NCI-H748 (cell line): ENCODE data around the gene EFCAB6.

Experiments used
- DNase-seq: peaks from one replicate; lab custom pipeline; 2025; ENCODE audit not compliant: unreplicated experiment; lab: John Stamatoyannopoulos, UW

The EFCAB6 gene

GRCh38 chr22:43812149-43812842 lies at the start of gene EFCAB6:
Gene EFCAB6 (minus strand): TSS chr22:43812305. CDS start chr22:43782318, 29,987 bp downstream.
- DNase-seq, result peak; percentile 97

GRCh38 chr22:43861529-43861928 lies 49.4 kb upstream of the EFCAB6 start:
- DNase-seq, result peak; percentile 65

GRCh38 chr22:43860831-43861230 lies 48.7 kb upstream of the EFCAB6 start:
- DNase-seq, result no peak

- no peak for DNase-seq
Measured at GRCh38 chr22:43860126-43860525, 48.0 kb upstream of the EFCAB6 start.

- no peak for DNase-seq
Measured at GRCh38 chr22:43859621-43860020, 47.5 kb upstream of the EFCAB6 start.

- no peak for DNase-seq
Measured at GRCh38 chr22:43859176-43859575, 47.1 kb upstream of the EFCAB6 start.

GRCh38 chr22:43858156-43858895 lies 46.2 kb upstream of the EFCAB6 start:
- no peak for DNase-seq

- no peak for DNase-seq
Measured at GRCh38 chr22:43857367-43857766, 45.3 kb upstream of the EFCAB6 start.

- no peak for DNase-seq
Measured at GRCh38 chr22:43855431-43855830, 43.3 kb upstream of the EFCAB6 start.

- no peak for DNase-seq
Measured at GRCh38 chr22:43854786-43855271, 42.7 kb upstream of the EFCAB6 start.

- peak; percentile 61 for DNase-seq
Measured at GRCh38 chr22:43854121-43854785, 42.1 kb upstream of the EFCAB6 start.

GRCh38 chr22:43853328-43853931 lies 41.3 kb upstream of the EFCAB6 start:
- peak; percentile 22 for DNase-seq

- no peak for DNase-seq
Measured at GRCh38 chr22:43852573-43853327, 40.6 kb upstream of the EFCAB6 start.

GRCh38 chr22:43851979-43852307 lies 39.8 kb upstream of the EFCAB6 start:
- no peak for DNase-seq

GRCh38 chr22:43851058-43851978 lies 39.2 kb upstream of the EFCAB6 start:
- DNase-seq, result no peak

GRCh38 chr22:43850529-43850928 lies 38.4 kb upstream of the EFCAB6 start:
- no peak for DNase-seq

GRCh38 chr22:43849731-43850130 lies 37.6 kb upstream of the EFCAB6 start:
- no peak for DNase-seq

- peak; percentile 33 for DNase-seq
Measured at GRCh38 chr22:43848366-43849171, 36.5 kb upstream of the EFCAB6 start.
